Myocyte (in vitro differentiated cells): ENCODE results near the gene RADX. TPM values are rescaled to one million over a fixed set of nuclear protein-coding genes. Genes with fewer than 3 reads are reported as not detected.
A peak's percentile ranks its signal among the peaks of the same experiment; 100 is the strongest.

Experiments
- DNase-seq: peaks from one replicate; pipeline ENCODE4 v3.0.0-alpha.2; 2012; ENCODE audit warnings: low read depth
- microRNA counts: library from miRNA; unstranded; fragments of <30 nt; microRNA quantifications from one replicate; lab custom pipeline; 2016
- microRNA-seq: library from miRNA; unstranded; fragments of <30 nt; microRNA quantifications from one replicate; pipeline ENCODE4, GENCODE V29; 2016
- total RNA-seq: library from RNA; depleted of rRNA; stranded (reverse); fragments of >200 nt; gene quantifications from 2 replicates; pipeline ENCODE4 v1.2.3, GENCODE V29; 2014

Gene RADX
- total RNA-seq, 1 donor from 2014 or later = 0.75 TPM

DNA sequence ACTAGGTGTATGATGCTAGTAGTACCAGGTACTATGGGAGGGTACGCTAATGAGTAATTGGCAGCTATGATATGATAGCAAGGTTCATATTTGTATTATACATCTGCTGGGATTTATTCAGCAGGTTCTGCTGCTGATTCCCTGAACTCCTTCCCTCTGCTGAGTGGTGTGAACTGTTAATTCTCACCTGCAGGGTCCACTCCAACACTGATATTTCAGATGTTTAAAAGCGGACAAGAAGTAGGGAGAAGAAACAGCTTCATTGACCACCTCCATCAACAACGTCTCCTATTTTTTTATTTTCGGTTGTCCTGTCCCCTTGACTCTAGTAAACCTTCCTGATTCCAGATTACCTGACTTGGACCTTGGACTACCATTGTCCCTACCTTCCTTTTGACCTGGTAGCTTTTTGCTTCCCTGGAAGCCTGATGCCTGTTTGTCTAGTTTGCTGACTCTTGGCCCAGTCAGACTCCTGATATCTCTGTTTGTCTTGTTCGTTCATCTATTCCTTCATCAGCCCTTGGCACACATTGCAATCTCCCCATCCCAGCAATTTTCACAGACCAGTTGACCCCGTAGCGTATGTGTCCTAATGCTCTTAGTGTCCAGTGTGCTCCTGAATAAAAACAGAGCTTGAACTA is 80.8 kb downstream of the RADX start:
- no peak for DNase-seq

DNA sequence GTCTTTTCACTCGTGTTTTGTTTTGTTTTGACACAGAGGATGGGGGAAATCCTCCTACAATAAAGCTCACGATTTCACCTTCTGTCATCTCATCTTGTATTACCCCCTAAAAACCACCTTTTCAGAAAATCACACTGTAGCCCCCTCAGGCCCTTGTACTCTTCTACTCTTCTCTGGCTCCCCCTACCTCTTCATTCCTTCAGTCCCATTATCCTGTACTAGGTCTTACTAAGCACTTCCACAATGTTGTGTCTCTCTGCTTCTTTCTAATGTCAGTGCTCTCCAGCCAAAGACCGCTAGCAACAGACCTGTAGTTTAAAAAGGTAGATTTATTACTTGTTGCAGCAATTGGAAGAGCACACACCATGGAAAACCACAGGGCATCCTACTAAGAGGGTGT is 84.7 kb downstream of the RADX start:
- no peak for DNase-seq

DNA sequence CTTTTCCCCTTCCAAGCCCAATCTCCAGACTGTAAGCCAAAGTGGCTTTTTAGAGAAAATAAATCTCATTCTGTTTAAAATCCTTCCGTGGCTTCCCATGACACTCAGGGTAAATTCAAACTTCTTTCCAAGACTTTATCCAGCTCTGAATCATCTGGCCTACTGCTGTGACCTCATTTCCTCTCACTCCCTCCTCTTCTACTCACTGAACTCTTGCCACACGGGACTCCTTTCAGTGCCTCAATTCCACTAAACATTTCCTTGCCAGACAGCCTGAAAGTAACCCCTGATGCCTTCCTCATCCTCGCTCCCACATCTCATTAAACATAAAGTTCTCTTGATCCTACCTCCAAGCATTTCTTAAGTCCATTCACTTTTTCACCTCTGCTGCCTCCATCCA is 86.9 kb downstream of the RADX start:
- peak; percentile 13 for DNase-seq

DNA sequence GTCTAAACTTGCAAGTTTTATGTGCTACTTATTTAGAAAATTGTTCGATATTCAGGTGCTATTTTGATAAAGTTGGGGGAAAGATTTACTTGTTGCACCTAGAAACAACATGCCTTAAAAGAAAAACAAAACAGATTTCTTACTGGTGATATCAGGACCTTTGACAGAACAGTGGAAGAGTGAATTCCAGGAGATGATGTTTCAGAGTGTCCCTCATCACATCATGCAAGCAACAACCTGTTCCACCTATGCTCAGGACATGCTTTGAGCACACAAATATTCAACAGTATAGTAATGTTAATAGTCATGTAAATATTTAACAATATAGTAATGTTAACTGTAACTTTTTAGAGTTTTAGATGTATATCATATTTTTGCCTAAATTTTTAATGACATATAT is 90.9 kb downstream of the RADX start:
- DNase-seq = no peak

DNA sequence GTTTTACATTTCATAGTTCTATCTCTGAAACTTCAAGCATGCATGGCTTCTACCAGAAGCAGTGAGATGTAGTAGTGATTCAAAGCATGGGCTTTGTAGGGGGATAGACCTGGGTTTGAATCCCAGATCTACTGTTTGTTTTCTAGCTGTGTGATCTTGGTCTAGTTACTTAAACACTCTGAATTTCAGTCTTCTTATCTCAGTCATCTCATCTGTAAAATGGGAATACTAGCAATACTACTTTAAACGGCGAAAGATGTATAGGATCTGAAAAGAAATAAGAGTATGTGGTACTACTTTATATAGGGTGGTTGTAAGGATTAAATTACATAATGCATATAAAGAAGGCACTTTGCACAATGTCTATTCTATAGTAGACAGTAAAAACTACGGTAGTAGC is 94.7 kb downstream of the RADX start:
- no peak for DNase-seq

DNA sequence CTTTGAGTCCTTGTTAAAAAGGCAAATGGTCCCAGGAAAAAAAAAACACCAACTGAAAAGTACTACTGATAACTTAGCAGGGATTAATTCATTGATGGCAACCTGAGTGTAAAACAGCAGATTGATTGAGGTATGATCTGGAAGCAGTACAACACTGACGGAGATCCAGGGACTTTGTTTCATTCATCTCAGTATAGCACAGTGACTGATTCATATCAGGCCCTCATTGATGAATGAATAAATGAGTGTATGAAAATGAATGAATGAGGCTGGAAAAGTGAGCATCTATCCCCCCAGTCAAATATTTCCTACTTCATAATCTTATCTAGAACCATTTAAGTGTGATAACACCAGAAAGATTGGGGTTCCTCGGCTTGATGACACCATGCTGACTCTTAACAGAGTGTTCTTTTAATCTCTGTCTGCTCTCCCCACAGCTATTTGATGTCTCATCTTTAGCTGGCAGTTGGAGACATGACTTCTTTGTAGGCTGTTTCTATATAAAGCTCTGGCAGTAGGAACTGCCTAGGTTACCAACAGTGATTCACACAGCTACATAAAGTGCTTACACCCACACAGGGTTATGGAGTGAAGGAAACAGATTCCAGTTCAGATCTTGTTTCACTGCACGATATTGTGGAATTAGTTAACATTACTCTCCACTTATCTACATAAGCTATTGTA is 96.1 kb downstream of the RADX start:
- DNase-seq = peak; percentile 83

DNA sequence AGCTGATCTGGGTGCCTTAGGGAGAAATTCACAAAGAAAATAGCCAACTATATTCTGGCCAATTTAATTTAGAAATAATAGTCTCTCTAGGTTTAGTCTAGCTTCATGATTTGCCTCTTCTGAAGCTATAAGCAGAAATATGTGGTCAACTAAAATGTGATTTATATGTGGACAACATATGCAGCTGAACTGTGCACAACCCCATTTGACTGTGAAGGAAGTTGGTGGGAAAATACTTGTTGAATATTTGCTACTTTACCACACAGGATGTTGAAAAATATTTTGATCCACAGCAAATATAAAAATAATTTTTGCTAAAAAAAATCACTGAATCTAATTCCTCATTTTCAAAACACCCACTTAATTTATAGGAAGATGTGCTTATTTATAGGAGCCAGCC is 99.0 kb downstream of the RADX start:
- DNase-seq = no peak

DNA sequence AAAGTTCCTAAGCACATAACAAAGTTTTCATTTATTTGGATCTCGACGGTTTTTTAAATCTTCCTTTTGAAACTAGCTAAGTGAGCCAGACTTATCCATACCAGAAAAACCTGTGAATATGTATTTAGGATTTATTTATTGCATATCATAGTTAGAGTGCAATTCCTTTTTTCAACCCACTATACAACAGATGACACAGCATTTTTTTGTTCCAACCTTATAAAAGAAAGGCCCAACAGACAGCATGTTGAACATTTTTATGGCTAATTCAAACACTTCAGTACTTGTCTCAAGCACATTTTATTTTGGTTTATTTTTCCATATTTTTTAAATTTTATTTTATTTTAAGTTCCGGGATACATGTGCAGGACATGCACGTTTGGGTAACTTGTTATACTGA is 99.6 kb downstream of the RADX start:
- no peak for DNase-seq

DNA sequence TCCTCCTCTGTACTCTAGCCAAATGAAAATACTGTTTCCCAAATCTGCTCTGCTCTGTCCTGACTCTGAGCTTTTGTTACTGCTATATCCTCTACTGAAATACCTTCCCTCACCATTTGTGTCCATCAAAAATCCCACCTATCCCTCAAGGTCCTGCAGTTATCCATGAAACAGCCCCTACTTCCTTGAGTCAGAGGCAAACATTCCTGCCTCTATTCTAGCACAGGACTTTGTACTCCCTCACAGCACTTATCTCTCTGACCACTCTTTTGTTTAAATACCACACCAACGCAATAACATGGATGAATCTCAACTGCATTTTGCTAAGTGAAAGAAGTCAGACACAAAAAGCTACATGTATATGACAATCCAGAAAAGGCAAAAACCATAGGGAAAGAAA is 104.2 kb downstream of the RADX start:
- DNase-seq = no peak

DNA sequence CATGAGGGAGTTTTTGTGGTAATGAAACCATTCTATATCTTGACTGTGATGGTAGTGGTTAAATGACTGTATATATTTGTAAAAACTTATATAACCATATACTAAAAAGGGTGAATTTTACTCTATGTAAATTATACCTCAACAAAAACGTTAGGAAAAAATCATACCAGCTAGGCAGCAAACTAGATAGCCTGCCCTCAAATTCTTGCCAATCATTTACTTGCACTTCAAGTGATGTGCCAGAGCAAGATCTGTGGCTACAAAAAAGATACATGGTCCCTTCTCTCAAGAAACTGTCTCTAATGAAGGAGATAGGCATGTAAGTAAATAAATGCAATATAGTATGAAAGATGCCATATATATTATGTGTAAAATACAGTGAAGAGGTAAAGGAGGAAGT is 104.7 kb downstream of the RADX start:
- no peak for DNase-seq

DNA sequence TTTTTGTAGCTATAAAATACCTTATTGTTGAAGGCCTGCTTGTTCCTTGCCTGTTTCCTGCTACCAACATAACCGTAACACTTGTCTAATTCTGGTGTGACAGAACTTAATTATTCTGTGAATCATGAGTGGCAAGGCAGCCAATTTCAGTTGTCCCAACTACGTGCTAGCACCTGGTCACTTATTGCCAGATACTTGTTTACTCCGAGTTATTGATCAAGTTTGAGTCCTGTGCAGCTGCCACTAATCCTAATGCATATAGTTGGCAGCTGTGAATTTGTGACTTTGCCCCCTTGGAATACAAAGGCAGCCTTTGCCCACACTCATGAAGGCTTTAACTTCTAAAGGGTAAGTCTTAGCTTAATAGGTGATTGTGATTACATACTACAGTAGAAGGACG is 106.9 kb downstream of the RADX start:
- DNase-seq = no peak

DNA sequence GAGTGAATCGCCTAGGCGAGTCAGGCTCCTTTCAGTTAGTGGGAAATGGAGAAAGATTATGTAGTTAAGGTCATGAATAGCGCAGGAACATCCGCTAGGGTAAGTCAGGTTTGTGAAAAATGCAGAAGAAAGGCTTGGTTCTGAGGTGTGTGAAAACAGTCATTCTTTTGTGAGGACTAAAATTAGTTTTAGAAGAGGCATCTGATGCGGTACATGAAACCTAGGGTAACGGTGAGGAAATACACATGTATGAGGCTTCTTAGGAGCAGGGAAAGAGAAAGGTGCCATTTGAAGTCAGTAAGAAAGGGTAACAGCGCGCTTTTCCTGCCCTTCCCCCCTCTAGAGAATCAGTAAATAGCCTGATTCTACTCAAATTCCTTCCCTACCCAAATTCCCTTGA is 114.2 kb downstream of the RADX start:
- DNase-seq = no peak

DNA sequence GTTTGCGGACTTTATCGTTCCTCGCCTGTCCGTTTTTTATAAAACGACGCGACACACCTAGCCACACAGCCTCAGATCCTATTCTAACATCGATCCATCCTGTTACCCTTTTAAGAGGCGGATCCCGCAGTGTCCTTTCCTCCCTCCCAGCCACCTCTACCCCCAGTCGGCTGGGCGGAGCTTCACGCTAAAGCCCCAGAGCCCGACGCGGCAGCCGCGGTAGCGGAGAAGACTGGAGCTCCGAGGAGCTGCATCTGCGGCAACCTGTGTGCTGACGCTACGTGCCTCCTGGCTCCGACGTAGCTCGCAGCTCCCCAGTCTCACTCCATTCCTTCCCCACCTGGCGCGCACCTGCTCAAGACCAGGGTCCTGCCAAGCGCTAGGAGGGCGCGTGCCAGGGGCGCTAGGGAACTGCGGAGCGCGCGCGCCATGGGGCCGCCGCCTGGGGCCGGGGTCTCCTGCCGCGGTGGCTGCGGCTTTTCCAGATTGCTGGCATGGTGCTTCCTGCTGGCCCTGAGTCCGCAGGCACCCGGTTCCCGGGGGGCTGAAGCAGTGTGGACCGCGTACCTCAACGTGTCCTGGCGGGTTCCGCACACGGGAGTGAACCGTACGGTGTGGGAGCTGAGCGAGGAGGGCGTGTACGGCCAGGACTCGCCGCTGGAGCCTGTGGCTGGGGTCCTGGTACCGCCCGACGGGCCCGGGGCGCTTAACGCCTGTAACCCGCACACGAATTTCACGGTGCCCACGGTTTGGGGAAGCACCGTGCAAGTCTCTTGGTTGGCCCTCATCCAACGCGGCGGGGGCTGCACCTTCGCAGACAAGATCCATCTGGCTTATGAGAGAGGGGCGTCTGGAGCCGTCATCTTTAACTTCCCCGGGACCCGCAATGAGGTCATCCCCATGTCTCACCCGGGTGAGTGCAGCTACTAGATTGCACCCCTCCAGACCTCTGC is 115.0 kb downstream of the RADX start, which contains the start of gene RNF128:
TSS of gene RNF128 (plus strand) at position 217 of the 953 bp plus-strand sequence. CDS start at position 430, 213 bp downstream.
- peak; percentile 41 for DNase-seq

DNA sequence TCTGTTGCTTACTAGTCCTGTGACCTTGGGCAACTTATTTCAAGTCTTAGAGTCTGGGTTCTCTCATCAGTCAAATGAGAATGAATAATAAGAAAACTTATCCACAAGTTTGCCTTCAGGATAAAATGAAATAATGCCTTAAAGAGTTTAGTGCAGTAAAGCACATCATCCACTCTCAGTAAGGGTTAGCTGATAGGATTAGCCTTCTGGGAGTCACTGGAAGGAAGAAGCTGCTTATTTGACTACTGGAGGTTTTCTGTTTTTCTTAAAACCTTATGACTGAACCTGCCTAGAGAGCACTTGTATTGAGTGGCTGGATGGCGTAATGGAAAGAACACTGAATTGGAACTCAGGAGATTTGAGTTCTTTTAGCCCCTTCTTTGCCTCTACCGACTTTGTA is 116.6 kb downstream of the RADX start:
- DNase-seq = no peak

MicroRNAs encoded within 50 kb of the gene (microRNA counts, 767-probe panel; counts per million panel counts)
- not detected for microRNA hsa-miR-548an (lab: Ali Mortazavi, UCI)

Small RNAs within 50 kb of the gene (microRNA-seq; reads per million reads assigned to microRNA genes)
- not detected for gene MIR548AN

Other genes with a start within 250 kb of the RADX start
- gene RNF128, start 114.7 kb downstream of the RADX start, total RNA-seq = 0.53 and 1.4 TPM in 2 replicates
- 5.6 and 5.7 TPM in 2 replicates for gene TBC1D8B, start 190.7 kb downstream of the RADX start, total RNA-seq